Stimulated activated CD8-positive, alpha-beta memory T cell treated with anti-CD3 and anti-CD28 coated beads, Interleukin-12 subunit alpha, Interleukin-12 subunit beta, amount 100 ng/mL, for 1 hour (primary cell): ENCODE data around the gene MAT1A.
"Not testable (repeated sequence)": the region's sequence is repeated elsewhere in the genome, so short reads cannot be mapped to it uniquely, and the experiment has no call there.

Experiments
- DNase-seq: peaks from one replicate; pipeline ENCODE4 v3.0.0-alpha.2; 2020; ENCODE audit warnings: low read depth

MAT1A gene

GRCh38 chr10:80289451-80290287 lies at the start of gene MAT1A:
TSS of gene MAT1A (minus strand) at chr10:80289658. CDS start at chr10:80289423, 235 bp downstream.
- DNase-seq: no peak

DNA sequence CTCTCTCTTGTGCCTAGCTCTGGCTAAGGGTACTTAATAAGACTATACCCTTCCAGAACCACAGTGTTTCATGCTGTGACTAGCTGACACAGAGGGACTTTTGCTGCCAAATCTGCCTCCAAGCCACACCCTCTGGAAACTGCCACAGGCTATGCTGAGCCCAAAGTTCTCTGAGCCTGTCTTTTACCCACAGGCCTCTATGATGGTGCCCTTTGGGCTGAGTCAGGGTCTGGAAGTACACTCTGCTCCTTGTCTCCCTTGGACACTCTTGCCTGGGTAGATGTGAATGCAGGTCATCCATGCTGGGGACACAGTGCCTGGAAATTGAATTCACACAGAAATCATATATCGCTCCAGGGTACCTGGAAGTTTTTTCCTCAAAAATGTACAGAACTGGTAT lies 44.5 kb upstream of the MAT1A start:
- DNase-seq: no peak

- no peak for DNase-seq
Measured at GRCh38 chr10:80324891-80325364, 35.5 kb upstream of the MAT1A start.

DNA sequence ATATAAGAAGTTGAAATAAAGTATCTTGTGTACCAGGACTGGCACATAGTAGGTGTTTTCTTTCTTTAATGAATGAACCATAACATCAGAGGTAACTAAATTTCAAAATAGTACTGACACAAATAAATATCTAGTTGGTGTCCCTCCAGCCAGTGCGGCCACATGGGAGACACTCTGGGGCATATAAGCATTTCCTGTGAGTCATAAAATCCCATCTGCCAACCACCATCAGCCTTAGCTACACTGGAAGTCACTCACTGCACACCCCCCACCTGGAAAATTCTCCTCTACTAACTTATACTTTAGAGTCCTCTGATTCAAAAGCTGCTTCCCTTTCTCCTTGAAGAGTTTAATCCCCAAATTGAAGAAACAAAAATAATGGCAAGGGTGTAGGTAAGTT lies 34.6 kb upstream of the MAT1A start:
- DNase-seq: no peak

GRCh38 chr10:80323311-80323710 lies 33.9 kb upstream of the MAT1A start:
- no peak for DNase-seq

DNA sequence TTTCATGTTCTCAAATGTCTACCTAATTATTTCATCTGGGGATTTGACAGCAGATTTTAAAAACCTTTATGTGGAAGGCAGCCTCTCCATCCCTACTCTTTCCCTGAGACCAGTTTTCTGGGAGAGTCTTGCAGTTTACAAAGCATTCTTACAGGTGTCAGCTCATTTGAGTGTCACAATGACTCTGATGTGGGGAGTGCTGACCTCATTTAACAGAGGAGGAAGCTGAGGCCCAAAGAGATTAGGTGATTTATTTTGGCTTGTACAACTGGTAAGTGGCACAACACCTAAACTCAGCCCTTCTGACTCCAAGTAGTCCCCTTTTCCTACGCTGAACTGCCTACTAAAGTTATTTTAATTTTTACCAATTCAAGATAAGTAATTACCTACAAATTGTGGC lies 33.3 kb upstream of the MAT1A start:
- DNase-seq: no peak

DNA sequence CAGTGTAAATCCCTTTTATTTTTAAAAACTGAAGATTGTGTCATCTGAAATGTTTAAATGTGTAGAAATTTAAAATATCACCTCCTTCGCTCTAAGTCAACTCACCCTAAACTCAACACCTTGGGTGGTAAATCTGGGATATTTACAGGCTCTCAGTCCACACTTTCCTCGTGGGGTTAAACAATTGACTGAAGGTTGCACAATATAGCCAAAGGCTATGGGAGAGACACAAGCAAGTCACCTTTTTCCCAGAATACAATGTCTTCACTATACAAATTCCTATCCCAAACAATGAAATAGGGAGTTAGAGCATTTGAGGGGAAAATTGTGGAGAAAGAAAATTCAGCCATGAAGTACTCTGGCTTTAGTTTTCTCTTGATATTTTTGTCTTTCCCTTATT lies 32.7 kb upstream of the MAT1A start:
- no peak for DNase-seq

GRCh38 chr10:80321183-80321582 lies 31.7 kb upstream of the MAT1A start:
- DNase-seq: no peak

DNA sequence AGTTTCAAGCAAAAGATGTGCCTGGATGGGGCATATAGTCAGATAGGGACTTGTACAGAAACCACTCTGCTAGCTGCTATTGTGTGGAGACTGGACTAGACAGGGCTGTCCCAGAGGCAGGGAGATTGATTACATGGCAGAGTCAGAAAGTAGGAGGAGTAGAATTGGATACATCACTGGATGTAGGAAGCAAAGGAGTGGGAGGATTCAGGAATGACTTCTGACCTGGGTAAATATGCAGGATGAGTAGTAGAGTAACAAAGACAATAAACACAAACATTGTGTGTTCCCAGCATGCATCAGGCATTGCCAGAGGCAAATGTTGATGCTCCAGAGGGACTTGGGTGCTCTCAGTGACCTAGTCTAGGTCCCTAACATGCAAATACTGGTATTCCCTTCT lies 30.9 kb upstream of the MAT1A start:
- DNase-seq: no peak

GRCh38 chr10:80319725-80320290 lies 30.4 kb upstream of the MAT1A start:
- no peak for DNase-seq

- DNase-seq: no peak
Measured at GRCh38 chr10:80319318-80319717, 29.9 kb upstream of the MAT1A start.

DNA sequence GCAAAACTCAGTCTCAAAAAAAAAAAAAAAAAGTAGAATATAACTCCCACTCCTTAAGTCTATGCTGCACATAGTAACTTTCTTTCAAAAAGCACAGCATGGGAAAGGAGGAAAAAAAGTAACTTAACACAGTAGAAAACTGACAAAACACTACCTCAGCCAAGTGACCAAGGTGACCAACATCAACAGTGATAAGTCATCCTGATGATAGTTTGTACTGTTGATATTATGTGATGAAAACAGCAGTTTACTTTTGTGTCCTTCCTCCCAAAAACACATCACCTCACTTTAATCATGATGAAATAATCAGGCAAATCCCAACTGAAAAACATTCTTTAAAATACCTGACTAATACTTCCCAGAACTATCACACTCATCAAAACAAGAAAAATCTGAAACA lies 29.3 kb upstream of the MAT1A start:
- no peak for DNase-seq

GRCh38 chr10:80315391-80315790 lies 25.9 kb upstream of the MAT1A start:
- DNase-seq: no peak

DNA sequence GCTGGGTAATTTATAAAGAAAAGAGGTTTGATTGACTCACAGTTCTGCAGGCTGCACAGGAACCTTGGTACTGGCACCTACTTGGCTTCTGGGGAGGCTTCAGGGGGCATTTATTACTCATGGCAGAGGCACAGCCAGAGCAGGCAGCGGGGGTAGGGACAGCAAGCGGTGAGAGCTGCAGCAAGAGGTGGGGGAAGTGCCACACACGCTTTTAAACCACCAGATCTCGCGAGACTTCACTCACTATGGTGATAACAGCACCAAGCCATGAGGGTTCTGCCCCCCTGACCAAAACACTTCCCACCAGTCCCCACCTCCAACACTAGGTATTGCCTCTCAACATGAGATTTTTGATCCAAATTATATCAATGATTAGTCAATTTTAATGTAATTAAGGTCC lies 24.1 kb upstream of the MAT1A start:
- no peak for DNase-seq

GRCh38 chr10:80305989-80306388 lies 16.5 kb upstream of the MAT1A start:
- not testable (repeated sequence) for DNase-seq

DNA sequence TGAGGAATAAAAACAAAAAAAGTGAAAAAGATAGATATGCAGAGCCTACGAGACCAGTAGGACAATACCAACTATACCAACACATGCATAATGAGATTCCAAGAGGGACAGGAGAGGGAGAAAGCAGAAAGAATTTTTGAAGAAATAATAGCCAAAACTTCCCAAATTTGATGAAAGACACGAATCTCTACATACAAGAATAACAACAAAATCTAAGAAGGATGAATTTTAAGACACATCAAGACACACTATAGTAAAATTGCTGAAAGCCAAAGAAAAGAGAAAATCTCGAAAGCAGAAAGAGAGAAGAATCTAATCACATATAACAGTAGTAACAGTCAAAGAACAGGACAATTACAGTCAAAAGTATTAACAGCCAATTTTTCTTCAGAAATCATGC lies 7.5 kb upstream of the MAT1A start:
- no peak for DNase-seq

DNA sequence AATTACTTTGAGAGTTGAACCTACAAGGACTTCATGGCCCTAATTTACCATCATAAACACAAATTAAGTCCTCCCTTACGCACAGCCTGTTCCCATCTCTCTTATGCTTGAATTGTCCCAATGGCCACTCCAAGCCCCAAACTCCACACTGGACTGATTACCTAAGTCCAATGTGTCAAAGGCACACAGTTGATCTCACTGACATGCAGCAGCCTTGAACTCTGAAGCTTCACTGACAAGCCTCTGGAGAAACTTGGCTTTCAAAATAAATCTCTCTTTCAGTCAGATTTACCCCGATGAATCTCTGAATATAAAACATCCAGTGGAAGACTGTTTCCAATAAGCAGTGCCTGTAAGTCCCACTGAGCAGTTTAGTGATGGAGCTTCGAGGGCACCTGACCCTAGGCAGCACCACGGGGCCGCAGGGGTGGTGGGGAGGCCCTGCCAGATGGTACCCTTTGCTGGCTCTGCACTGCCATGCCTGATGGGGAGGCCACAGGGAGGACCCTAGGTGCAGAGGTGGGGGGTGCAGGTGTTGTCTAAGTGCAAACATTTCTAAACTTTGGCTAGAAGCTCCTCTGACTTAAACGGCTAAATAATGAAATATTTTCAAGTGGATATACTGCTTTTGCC lies 3.3 kb upstream of the MAT1A start:
- DNase-seq: no peak

- no peak for DNase-seq
Measured at GRCh38 chr10:80290474-80291220, 1.2 kb upstream of the MAT1A start.

- DNase-seq: no peak
Measured at GRCh38 chr10:80288849-80289248, 609 bp downstream of the MAT1A start.

DNA sequence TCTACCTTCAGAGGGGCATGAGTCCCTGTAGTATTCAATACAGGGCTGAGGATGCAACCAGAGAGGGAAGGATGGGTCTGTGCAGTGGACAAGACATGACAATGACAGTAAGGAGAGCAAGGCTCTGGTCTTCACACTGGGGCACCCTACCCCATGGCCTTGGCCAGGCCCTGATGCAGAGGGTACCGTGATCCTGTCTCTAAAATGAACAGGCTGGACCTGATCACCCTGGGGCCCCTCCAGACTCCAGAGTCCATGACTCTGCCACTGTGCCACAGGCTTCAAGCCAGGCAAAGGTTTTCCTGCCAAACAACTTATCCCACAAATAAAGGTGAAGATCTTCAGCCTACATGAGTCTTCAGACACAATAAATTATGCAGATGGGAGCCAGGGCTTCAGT lies 4.9 kb downstream of the MAT1A start:
- no peak for DNase-seq

DNA sequence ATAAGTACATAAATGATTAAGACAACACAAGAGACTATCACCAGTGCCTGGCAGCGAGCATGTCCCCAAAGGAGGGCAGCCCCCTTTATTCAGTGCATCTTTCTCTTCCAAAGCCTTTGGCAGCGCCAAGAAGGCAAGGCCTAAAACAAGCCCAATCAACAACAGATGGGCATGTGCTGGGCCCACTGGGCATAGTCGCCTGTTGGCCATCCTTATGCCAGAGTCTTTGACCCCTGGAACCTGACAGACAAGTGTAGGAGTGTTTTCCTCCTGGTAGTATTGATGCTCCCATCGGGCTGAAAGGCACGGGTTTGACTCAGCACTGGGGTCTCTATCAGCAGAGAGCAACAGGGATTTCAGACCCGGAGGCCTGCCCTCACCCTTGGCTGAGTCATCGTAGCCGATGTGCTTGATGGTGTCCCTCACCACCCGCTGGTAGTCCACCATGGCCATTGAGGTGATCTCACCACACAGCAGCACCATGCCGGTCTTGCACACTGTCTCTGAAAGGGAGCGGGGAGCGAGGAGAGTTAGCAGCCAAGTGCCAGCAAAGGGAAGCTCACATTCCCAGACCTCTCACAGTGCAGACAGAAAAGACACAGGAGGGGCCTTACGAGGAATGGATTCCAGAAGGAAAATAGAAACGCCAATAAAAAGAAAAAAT lies 5.8 kb downstream of the MAT1A start:
- no peak for DNase-seq

DNA sequence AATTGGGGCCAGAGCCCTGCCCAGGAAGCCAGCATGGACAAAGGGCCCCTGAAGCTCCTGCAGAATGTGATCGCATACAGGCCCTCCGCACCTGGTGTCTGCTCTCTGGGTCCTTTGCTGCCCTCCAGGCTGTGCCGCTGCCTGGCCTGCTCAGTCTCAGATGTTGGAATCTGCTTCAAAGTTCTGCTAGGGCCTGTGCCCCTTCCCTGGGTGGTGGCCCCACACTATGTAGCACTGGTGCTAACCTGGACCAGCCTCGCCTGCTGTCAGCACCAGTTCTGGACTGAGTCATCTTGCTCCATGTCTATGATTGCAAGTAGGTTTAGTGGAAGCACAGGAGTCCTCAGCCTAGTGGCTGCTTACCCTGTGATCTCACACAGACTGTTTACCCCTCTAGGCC lies 6.3 kb downstream of the MAT1A start:
- no peak for DNase-seq
